WTC11 (cell line): ENCODE data around the gene MORN1. TPM values are rescaled to one million over a fixed set of nuclear protein-coding genes. Genes with fewer than 3 reads are reported as not detected.

Experiments used
- ATAC-seq: fragments of 200-7000 bp; cut with Tn5 transposase; 2 replicates; pipeline ENCODE4 v1.10.0; 2021; ENCODE audit warnings: mild to moderate bottlenecking, moderate library complexity
- CTCF ChIA-PET: fragments of 300-600 bp; sonication (Branson Sonifier 250); formaldehyde crosslinking; loops from one replicate; lab custom pipeline; 2021; ENCODE audit warnings: antibody characterized with exemption; lab: Charles Lee
- POLR2A ChIA-PET: fragments of 350-600 bp; sonication (Branson Sonifier 250); formaldehyde crosslinking; loops from one replicate; lab custom pipeline; 2021; ENCODE audit warnings: antibody characterized with exemption; lab: Charles Lee
- DNase-seq: peaks from one replicate; pipeline ENCODE4 v3.0.0; 2021; ENCODE audit warnings: low spot score
- H3K27ac Mint-ChIP-seq: 2 replicates; pipeline ENCODE4 v1.8.0; 2021; ENCODE audit warnings: mixed read lengths
- H3K27me3 Mint-ChIP-seq: 2 replicates; pipeline ENCODE4 v1.8.0; 2021; ENCODE audit warnings: low read depth, mild to moderate bottlenecking, moderate library complexity, mixed read lengths
- H3K36me3 Mint-ChIP-seq: 2 replicates; pipeline ENCODE4 v1.8.0; 2021; ENCODE audit warnings: mixed read lengths
- H3K4me1 Mint-ChIP-seq: 2 replicates; pipeline ENCODE4 v1.8.0; 2022; ENCODE audit warnings: mixed read lengths
- H3K4me3 Mint-ChIP-seq: 2 replicates; pipeline ENCODE4 v1.8.0; 2021; ENCODE audit warnings: mild to moderate bottlenecking, moderate library complexity, mixed read lengths
- H3K9me3 Mint-ChIP-seq: 2 replicates; pipeline ENCODE4 v1.8.0; 2021; ENCODE audit warnings: mixed read lengths
- ATF2 ChIP-seq: sonication (generic); formaldehyde crosslinking; IDR thresholded peaks from 2 replicates; pipeline ENCODE4 v1.8.1; 2022; ENCODE audit warnings: low read depth, missing genetic modification reagents, borderline replicate concordance
- E2F5 ChIP-seq: sonication (generic); formaldehyde crosslinking; IDR thresholded peaks from 2 replicates; pipeline ENCODE4 v1.8.1; 2022; ENCODE audit warnings: mild to moderate bottlenecking, moderate library complexity, missing genetic modification reagents
- ELF4 ChIP-seq: sonication (generic); formaldehyde crosslinking; IDR thresholded peaks from 2 replicates; pipeline ENCODE4 v1.8.1; 2022; ENCODE audit warnings: low read depth, mild to moderate bottlenecking, moderate library complexity, missing genetic modification reagents
- EMX1 ChIP-seq: fragments of 250-450 bp; sonication (Bioruptor Pico); IDR thresholded peaks from 2 replicates; pipeline ENCODE4 v1.8.0; 2021; ENCODE audit warnings: mild to moderate bottlenecking
- ESRRA ChIP-seq: sonication (generic); formaldehyde crosslinking; IDR thresholded peaks from 2 replicates; pipeline ENCODE4 v1.8.1; 2022; ENCODE audit warnings: mild to moderate bottlenecking, missing genetic modification reagents, borderline replicate concordance
- FOXP4 ChIP-seq: sonication (generic); formaldehyde crosslinking; IDR thresholded peaks from 2 replicates; pipeline ENCODE4 v1.8.0; 2022; ENCODE audit warnings: mild to moderate bottlenecking, missing genetic modification reagents
- GTF2I ChIP-seq: fragments of 250-450 bp; sonication (Bioruptor Pico); conservative IDR thresholded peaks from 2 replicates; pipeline ENCODE4 v1.4.0; 2021; ENCODE audit warnings: mild to moderate bottlenecking
- NFYB ChIP-seq: sonication (generic); formaldehyde crosslinking; conservative IDR thresholded peaks from 2 replicates; pipeline ENCODE4 v1.8.0; 2022; ENCODE audit warnings: low read depth, missing genetic modification reagents
- PRRX2 ChIP-seq: fragments of 250-450 bp; sonication (Bioruptor Pico); IDR thresholded peaks from 2 replicates; pipeline ENCODE4 v1.8.0; 2021; ENCODE audit warnings: mild to moderate bottlenecking
- SMAD4 ChIP-seq: sonication (generic); formaldehyde crosslinking; IDR thresholded peaks from 2 replicates; pipeline ENCODE4 v1.8.0; 2022; ENCODE audit warnings: mild to moderate bottlenecking, missing genetic modification reagents
- ZNF138 ChIP-seq: sonication (generic); formaldehyde crosslinking; conservative IDR thresholded peaks from 2 replicates; pipeline ENCODE4 v1.8.1; 2022; ENCODE audit warnings: mild to moderate bottlenecking, moderate library complexity, missing genetic modification reagents
- ZNF416 ChIP-seq: fragments of 250-450 bp; sonication (Bioruptor Pico); IDR thresholded peaks from 2 replicates; pipeline ENCODE4 v1.9.0; 2021; ENCODE audit warnings: mild to moderate bottlenecking, inconsistent platforms
- ZNF423 ChIP-seq: fragments of 250-450 bp; sonication (Bioruptor Pico); IDR thresholded peaks from 2 replicates; pipeline ENCODE4 v2.1.2; 2022; ENCODE audit warnings: mild to moderate bottlenecking, moderate library complexity
- total RNA-seq: library from RNA; stranded (reverse); gene quantifications from 3 replicates; pipeline ENCODE4 v1.2.3, GENCODE V29; 2021
- TF ChIP-seq, protein P1 (sequence below): sonication (generic); formaldehyde crosslinking; IDR thresholded peaks from 2 replicates; pipeline ENCODE4 v1.8.1; 2023; ENCODE audit warnings: mild to moderate bottlenecking, missing genetic modification reagents, moderate library complexity
- TF ChIP-seq, protein P2 (sequence below): sonication (generic); formaldehyde crosslinking; IDR thresholded peaks from 2 replicates; pipeline ENCODE4 v1.8.0; 2022; ENCODE audit warnings: mild to moderate bottlenecking, missing genetic modification reagents

The MORN1 gene
- total RNA-seq, 1 experiment from 2014 or later, result 14.5 TPM

DNA sequence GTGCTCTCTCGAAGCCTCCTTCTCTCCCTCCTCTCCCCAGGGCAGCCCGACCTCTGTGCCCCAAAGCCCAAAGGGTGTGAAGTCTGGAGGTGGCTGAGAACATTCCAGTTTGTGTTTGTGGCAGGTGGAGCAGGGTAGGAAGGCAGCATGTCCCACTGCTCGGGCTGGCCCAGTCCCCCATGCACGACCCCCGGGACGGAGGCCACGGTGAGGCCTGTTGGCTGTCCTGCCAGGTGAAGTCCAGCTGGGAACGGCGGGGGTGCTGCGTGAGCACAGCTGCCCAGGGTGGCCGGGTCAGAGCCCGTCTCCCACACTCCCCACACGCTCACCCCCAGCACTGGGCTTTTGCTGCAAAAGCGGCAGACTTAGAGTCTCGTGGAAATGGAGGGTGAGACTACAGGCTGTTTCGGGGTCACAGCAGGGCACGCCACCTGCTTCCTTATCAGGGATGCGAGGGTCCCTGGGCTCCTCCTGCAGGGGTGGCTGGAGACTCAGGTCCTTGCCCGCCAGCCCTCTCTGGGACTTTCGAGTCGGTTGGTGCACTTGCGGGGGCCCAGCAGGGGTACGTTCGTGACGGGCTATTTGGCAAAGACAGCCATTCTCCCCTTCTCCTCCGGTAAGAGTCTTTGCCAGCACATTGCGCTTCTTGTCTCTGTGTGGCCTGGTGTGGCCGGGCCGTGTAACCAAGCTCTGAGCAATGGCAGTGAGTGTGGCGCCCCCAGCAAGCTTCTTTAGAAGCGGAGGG is 40.3 kb downstream of the MORN1 start:
- TF ChIP-seq ESRRA (no peak), ZNF416 (CRISPR knock-in tag) (no peak)
- TF ChIP-seq, protein P1, sequence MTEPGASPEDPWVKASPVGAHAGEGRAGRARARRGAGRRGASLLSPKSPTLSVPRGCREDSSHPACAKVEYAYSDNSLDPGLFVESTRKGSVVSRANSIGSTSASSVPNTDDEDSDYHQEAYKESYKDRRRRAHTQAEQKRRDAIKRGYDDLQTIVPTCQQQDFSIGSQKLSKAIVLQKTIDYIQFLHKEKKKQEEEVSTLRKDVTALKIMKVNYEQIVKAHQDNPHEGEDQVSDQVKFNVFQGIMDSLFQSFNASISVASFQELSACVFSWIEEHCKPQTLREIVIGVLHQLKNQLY (CRISPR knock-in tag), result no peak
- DNase-seq (no peak), ATAC-seq (no peak)
- Mint-ChIP-seq H3K27me3 (no peaks in the 10 kb centered on the region), H3K4me1 (no peaks in the 10 kb centered on the region), H3K36me3 (no peaks in the 10 kb centered on the region), H3K4me3 (no peak overlapping the region), H3K9me3 (no peaks in the 10 kb centered on the region), H3K27ac (peak overlapping the region; percentile 3; the same call in 1 of the 2 replicates)
- ChIA-PET POLR2A (no interaction called here), CTCF (interaction anchor here (1.0 to 2.2 kb wide), 3 partner anchors 30 to 176 kb away, joined by 4 to 11 read pairs (median 8); partner anchors contain the start of gene FAAP20)

GRCh38 chr1:2350501-2350900 is 40.9 kb downstream of the MORN1 start:
- no peak for DNase-seq
- H3K4me1 Mint-ChIP-seq, result no peaks in the 10 kb centered on the region
- POLR2A ChIA-PET, result no interaction called here
- no peaks in the 10 kb centered on the region for H3K9me3 Mint-ChIP-seq
- TF ChIP-seq FOXP4 (CRISPR knock-in tag) (no peak), E2F5 (no peak), ZNF423 (CRISPR knock-in tag) (no peak)
- TF ChIP-seq, all 79 proteins: peak for 0
- CTCF ChIA-PET, result interaction anchor here (2.2 kb wide), 1 partner anchor 31 kb away, joined by 11 read pairs; no protein-coding TSS in a partner anchor
- Mint-ChIP-seq H3K36me3 (no peaks in the 10 kb centered on the region), H3K27me3 (no peaks in the 10 kb centered on the region), H3K27ac (no peak overlapping the region), H3K4me3 (no peak overlapping the region)
- no peak for ATAC-seq

DNA sequence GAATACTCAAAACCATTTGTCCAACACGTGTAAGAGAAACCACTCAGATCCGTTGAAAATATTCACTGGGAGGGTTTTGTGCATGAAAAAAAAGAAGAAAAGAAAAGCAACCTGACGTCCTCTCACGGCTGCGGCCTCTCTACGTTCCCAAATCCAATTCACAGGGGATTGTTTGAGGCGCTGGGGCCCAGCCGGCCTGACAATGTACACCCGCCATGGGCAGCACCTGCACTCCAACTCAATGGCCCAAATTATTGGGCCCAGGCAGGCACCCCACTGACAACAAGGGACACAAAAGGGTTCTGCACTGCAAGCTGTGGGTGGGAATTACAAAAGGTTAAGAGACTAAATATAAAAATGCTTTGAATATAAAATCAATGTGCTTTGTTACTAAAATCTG is 41.5 kb downstream of the MORN1 start:
- Mint-ChIP-seq H3K36me3 (no peaks in the 10 kb centered on the region), H3K27me3 (no peaks in the 10 kb centered on the region), H3K4me3 (no peak overlapping the region), H3K27ac (no peak overlapping the region), H3K4me1 (no peaks in the 10 kb centered on the region), H3K9me3 (no peaks in the 10 kb centered on the region)
- DNase-seq (no peak), ATAC-seq (no peak)
- CTCF ChIA-PET, result no interaction called here
- TF ChIP-seq, protein P2, sequence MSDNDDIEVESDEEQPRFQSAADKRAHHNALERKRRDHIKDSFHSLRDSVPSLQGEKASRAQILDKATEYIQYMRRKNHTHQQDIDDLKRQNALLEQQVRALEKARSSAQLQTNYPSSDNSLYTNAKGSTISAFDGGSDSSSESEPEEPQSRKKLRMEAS (CRISPR knock-in tag), result no peak
- TF ChIP-seq SMAD4 (CRISPR knock-in tag), result no peak
- no peak for TF ChIP-seq GTF2I
- TF ChIP-seq ELF4 (CRISPR knock-in tag), result no peak
- TF ChIP-seq PRRX2 (CRISPR knock-in tag), result no peak
- no peak for TF ChIP-seq NFYB (CRISPR knock-in tag)
- no peak for TF ChIP-seq EMX1 (CRISPR knock-in tag)
- no peak for TF ChIP-seq ZNF138
- no peak for TF ChIP-seq ATF2 (CRISPR knock-in tag)
- POLR2A ChIA-PET, result no interaction called here
